ENCODE measurements around the gene GREM2. TPM values are rescaled to one million over a fixed set of nuclear protein-coding genes. Genes with fewer than 3 reads are reported as not detected.

The GREM2 gene
- total RNA-seq, 1 donor from 2014 or later, result not detected

- Mint-ChIP-seq H3K27me3 (ENCODE audit: unreplicated experiment) (peaks cover 63% of the 10 kb centered on the region), H3K9me3 (ENCODE audit: unreplicated experiment) (no peaks in the 10 kb centered on the region)
Observed at GRCh38 chr1:240527086-240527485, 84.9 kb downstream of the GREM2 start.

GRCh38 chr1:240526312-240526711, 85.6 kb downstream of the GREM2 start:
- Mint-ChIP-seq H3K27ac (ENCODE audit: unreplicated experiment) (no peak overlapping the region), H3K27me3 (ENCODE audit: unreplicated experiment) (peaks cover 60% of the 10 kb centered on the region)

More at GRCh38 chr1:240527086-240527485, 84.9 kb downstream of the GREM2 start:
- DNase-seq (ENCODE audit: extremely low spot score, unreplicated experiment), result no peak
- Mint-ChIP-seq H3K4me1 (ENCODE audit: unreplicated experiment) (no peaks in the 10 kb centered on the region), H3K36me3 (ENCODE audit: unreplicated experiment) (no peaks in the 10 kb centered on the region), H3K4me3 (ENCODE audit: unreplicated experiment) (no peak overlapping the region), H3K27ac (ENCODE audit: unreplicated experiment) (no peak overlapping the region)
- TF ChIP-seq CTCF (IDR thresholded peaks at IDR 0.05), result no peak

DNA sequence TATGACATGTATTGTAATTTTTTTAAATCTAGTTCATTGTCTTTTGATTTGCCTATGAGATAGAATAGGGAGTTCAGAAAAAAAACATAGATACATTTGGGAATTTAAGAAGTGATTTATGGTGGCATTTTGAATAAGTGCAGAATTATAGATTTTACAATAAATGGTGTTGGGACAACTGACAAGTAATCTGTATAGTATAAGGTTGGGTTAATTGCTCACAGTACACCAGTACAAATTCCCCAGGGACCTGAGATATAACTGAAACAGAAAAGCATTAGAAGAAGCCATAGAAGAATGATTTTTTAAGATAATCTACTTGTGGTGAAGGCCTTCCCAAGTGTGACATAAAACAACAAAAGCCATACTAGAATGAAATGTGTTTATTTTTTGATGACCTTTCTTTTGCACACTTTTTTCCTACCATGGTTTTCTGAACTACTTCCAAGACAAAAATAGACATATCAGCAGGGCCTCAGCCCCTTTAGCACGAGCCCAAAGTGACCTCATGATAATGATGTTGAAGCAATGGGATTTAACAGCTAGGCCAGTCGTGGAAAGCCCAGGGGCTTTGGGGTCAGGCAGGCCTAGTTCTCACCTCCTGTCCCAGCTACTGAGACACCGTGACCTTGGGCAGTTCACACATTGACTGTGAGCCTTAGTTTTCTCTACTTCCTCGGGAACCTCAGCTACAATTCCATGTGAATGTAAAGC, 87.4 kb downstream of the GREM2 start:
- no peak overlapping the region for H3K27ac Mint-ChIP-seq (ENCODE audit: unreplicated experiment)
- TF ChIP-seq CTCF (IDR thresholded peaks at IDR 0.05), result no peak
- no peak for DNase-seq (ENCODE audit: extremely low spot score, unreplicated experiment)

More at GRCh38 chr1:240526312-240526711, 85.6 kb downstream of the GREM2 start:
- no peak overlapping the region for H3K4me3 Mint-ChIP-seq (ENCODE audit: unreplicated experiment)
- no peaks in the 10 kb centered on the region for H3K9me3 Mint-ChIP-seq (ENCODE audit: unreplicated experiment)
- H3K4me1 Mint-ChIP-seq (ENCODE audit: unreplicated experiment), result no peaks in the 10 kb centered on the region
- no peak for DNase-seq (ENCODE audit: extremely low spot score, unreplicated experiment)
- TF ChIP-seq CTCF (IDR thresholded peaks at IDR 0.05), result no peak
- no peaks in the 10 kb centered on the region for H3K36me3 Mint-ChIP-seq (ENCODE audit: unreplicated experiment)

GRCh38 chr1:240522122-240522822, 89.7 kb downstream of the GREM2 start:
- Mint-ChIP-seq H3K27me3 (ENCODE audit: unreplicated experiment) (peaks cover 58% of the 10 kb centered on the region), H3K9me3 (ENCODE audit: unreplicated experiment) (no peaks in the 10 kb centered on the region), H3K36me3 (ENCODE audit: unreplicated experiment) (peaks cover 2% of the 10 kb centered on the region), H3K27ac (ENCODE audit: unreplicated experiment) (no peak overlapping the region), H3K4me1 (ENCODE audit: unreplicated experiment) (no peaks in the 10 kb centered on the region), H3K4me3 (ENCODE audit: unreplicated experiment) (no peak overlapping the region)
- TF ChIP-seq CTCF (IDR thresholded peaks at IDR 0.05), result no peak
- no peak for DNase-seq (ENCODE audit: extremely low spot score, unreplicated experiment)

More for the DNA sequence above, 87.4 kb downstream of the GREM2 start:
- H3K36me3 Mint-ChIP-seq (ENCODE audit: unreplicated experiment), result no peaks in the 10 kb centered on the region
- no peak overlapping the region for H3K4me3 Mint-ChIP-seq (ENCODE audit: unreplicated experiment)
- H3K4me1 Mint-ChIP-seq (ENCODE audit: unreplicated experiment), result no peaks in the 10 kb centered on the region
- peaks cover 54% of the 10 kb centered on the region for H3K27me3 Mint-ChIP-seq (ENCODE audit: unreplicated experiment)
- no peaks in the 10 kb centered on the region for H3K9me3 Mint-ChIP-seq (ENCODE audit: unreplicated experiment)

DNA sequence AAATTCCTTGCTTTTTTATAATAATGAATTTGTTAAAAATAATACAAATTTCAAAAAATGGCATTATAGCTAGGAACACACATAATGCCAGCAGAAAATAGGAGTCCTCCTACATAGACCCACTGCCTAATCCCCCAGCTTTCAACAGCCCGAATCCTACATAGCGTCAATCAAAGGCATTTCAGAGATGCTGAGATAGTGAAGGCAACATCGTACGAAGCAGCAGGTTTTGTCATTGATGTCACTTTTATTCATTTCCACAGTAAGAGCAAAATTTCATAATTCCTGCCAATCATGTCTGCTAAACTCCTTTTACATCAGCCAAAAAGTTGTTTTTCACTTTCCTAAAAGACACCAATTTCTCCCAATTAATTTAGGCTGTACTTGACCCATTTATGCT, 94.1 kb downstream of the GREM2 start:
- no peak for TF ChIP-seq CTCF (IDR thresholded peaks at IDR 0.05)
- DNase-seq (ENCODE audit: extremely low spot score, unreplicated experiment), result no peak
- Mint-ChIP-seq H3K9me3 (ENCODE audit: unreplicated experiment) (no peaks in the 10 kb centered on the region), H3K27ac (ENCODE audit: unreplicated experiment) (no peak overlapping the region), H3K27me3 (ENCODE audit: unreplicated experiment) (peaks cover 74% of the 10 kb centered on the region), H3K36me3 (ENCODE audit: unreplicated experiment) (peaks cover 2% of the 10 kb centered on the region), H3K4me3 (ENCODE audit: unreplicated experiment) (no peak overlapping the region), H3K4me1 (ENCODE audit: unreplicated experiment) (peaks cover 11% of the 10 kb centered on the region)
